Frontal cortex (tissue), 4 donors: Measurements from ENCODE around the gene TBX4. TPM values are rescaled to one million over a fixed set of nuclear protein-coding genes. Genes with fewer than 3 reads are reported as not detected.
"Not testable (repeated sequence)": the region's sequence is repeated elsewhere in the genome, so short reads cannot be mapped to it uniquely, and the experiment has no call there.

ENCODE experiments used
- DNase-seq, 2 donors: peaks; one replicate each; pipeline ENCODE4 v3.0.0; 2012; ENCODE audit warnings: low spot score in 2 of 2
- FAIRE-seq: peaks from 2 replicates; lab custom pipeline; 2012; peaks lifted over from hg19 to GRCh38; lab: Jason Lieb, UNC
- total RNA-seq: library from RNA; depleted of rRNA; stranded (reverse); fragments of >200 nt; gene quantifications from one replicate; pipeline ENCODE4 v1.2.3, GENCODE V29; 2014
- donor health status: control.
- donor health status: control.
- donor health status: control.

Gene TBX4
- total RNA-seq, 1 donor from 2014 or later, result not detected

DNA sequence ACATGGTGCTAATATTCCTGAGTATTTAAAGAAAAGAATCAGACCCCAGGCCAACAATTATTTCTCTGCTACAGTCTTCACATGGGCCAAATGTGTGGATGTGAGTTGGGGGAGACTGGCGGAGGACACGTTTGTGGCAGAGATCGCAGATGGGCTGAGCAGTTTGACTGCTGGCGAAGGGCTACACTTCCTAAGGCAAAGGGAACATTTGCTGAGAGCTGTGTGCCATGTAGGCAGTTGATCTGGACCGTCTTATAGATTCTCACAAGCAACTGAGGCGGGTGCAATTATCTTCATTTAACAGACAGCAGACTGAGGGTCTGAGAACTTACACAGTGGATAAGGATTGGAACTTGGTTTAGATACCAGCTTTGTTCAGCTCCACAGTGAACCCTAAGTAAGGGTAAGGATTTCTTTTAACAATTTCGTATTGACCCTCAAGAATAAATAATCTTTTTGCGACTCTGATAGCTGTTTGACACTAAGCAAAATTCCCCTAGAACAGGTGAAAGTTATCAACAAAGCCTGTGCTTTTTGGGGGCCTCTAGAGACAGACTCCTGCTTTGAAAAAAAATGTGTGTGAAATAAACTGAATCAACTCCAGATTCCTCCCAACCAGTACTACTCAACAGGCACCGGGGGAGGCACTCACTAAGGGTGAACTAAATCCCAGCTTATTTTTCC lies 55.3 kb downstream of the TBX4 start:
- FAIRE-seq (no peak), DNase-seq (no peak)

DNA sequence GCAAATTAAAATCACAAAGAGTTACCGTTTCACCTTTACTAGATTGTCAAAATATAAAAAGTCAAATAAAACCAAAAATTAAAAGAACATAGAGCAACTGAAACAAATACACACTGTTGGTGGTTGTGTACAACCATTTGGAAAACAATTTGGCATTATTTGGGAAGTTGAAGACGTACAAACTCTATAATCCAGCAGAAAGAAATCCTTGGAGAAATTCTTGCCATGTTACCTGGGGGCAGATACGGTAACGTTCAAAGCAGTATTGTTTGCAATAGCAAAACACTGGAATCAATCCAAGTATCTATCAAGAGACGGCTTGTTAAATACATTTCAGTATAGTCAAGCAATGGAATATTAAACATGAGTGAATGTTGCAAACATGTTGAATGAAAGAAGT lies 56.7 kb downstream of the TBX4 start:
- DNase-seq, result no peak
- FAIRE-seq, result no peak

DNA sequence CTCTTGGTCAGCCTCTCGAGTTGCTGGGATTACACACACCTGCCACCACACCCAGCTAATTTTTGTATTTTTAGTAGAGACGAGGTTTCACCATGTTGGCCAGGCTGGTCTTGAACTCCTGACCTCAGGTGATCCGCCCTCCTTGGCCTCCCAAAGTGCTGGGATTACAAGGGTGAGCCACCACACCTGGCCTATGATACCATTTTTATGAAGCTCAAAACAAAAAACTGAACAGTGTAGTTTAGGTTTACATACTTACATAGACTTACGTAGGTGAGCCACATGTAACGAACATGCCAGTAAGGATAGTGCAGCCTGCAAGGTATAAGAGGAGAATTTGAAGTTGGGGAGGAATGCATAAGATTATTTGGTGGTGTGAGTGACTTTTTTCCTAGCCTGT lies 57.2 kb downstream of the TBX4 start:
- DNase-seq, FAIRE-seq: not testable (repeated sequence)

DNA sequence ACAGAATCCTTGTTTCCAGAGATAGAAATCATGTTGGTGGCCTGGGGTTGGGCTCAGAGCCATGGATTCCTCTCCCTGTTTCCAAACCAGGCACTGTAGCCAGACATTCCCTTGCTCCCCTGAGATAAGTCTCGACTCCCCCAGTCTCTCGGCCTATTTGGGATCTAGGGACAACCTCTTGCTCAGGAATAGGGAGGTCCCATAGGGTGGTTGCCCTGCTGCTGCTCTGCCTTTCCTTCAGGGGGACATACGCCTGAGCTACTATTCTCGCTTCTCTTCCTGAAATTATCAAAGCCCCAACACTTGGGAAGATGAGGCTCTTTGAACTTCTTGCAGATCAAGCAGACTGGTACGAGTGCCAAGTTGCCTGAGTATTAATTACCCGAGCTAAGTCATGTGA lies 58.0 kb downstream of the TBX4 start:
- DNase-seq, result no peak
- no peak for FAIRE-seq

DNA sequence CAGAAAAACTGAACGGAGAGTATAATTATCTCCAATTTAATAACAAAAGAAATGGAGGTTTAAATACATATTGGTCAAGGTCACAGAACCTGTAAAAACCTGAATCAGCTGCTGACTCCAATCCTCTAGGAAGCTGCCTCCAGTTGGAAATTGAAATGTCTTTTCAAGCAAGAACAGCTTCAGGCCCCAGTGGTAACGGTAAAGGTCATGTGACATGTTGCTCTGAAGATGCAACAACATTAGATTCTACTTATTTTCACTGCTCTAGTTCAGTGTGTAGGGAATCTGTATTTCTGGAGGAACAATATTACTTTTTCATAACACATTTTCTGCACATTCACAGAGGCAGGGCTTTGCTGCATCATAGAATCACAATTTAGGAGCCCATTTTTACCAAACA lies 58.8 kb downstream of the TBX4 start:
- DNase-seq, result no peak
- FAIRE-seq, result no peak

DNA sequence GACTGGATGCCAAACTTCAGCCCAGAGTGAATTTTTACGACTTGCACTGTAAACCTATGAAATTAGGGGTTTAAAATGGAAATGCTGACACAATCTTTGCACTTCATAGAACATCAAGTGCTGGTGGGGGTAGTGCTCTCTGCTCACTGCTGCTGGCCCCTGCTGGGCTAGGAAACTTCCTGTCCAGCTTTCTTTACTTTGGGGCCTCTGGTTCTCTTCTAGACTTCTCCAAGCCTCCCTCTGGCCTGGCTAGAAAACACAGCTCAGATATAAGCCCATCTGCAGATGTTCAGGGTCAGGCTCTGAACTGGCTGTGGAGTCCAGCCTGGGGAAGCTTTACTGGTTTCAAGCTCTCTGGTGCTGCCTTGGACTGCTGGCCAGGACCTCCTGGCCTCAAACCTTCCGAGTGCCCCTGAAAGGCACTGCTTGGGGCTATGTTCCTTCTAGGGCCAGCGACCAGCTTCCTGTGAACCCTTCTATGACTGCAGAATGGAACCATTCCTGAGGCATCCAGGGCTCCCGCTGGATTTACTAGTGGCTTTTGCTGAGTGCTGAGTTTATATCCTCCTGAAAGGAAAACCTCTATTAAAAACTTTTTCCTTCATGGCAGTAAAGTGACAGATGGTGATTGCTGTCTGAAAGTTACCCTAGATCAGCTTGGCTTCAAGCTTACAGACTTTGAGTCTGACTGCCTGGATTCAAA lies 59.4 kb downstream of the TBX4 start:
- DNase-seq, result no peak
- FAIRE-seq, result no peak

DNA sequence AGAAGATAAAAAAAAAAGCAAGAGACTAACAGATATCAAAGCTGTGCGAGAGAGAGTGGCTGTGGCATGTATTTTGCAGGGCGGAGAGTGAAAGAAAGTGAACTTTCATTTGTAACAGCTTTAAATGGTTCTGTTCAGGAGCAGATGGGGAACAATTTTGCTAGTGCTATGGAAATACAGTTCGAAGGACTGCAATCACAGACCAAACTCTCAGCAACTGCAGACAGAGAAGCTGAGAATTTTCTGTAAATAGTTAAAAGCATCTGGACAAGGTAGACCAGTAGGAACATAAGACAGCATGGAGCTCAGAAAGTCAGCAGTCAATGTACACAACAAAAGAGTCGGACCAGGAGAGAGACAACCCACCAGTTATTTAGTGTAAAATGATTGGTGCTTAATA lies 62.3 kb downstream of the TBX4 start:
- FAIRE-seq (no peak), DNase-seq (no peak)

- FAIRE-seq, result no peak
- DNase-seq, result no peak
These were observed 65.0 kb downstream of the TBX4 start for GRCh38 chr17:61517265-61517664.

DNA sequence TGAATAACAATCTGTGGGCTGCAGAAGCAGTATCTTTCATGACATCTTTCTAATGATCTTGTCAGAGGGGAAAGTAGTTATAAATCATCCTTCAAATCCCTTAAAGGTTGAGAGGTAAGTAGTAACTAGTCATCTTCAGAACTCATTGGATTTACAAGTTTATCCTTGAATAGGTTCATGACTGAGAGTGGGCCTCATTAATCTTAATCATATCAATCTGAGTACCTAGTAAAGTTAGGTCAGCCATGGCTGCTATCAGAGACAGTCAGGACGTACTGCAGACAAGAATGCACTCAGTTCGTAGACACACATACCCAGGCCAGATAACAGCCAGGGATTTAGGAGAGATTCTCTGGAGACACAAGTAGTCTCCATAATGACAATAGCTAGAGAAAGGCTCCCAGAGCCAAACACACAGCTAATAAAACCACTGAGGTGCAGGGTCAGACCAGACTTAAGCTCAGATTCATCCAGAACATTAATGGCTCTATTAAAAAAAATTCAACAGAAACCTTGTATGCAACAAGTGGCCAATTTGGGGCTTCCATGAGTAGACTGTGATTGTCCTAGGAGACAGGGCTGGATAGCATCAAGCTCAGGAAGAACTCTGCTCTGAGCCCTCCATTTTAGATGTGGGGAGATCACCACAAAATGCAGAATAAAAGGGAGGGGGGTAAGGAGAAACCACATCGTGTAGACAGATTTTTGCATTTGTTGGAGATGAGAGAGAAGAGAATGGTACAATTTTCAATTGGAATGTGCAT lies 65.8 kb downstream of the TBX4 start:
- DNase-seq (no peak), FAIRE-seq (no peak)

DNA sequence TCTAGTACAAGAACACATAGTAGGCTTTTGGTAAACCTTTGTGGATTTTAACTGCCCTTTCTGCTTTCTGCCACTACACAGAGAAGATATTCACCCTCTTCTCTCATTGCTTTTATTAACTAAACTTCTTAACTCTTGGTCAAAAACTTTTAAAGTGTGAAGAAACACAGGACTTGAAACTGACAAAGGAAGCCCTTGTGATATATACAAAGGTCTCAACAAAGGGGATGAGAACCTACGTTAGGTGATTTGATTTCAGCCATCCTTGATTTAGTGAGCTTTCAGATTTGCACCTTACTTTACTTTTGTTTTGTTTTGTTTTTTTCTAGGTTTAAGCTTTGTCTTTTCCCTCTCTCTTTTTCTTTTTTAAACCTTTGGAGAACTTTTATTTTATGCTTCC lies 66.9 kb downstream of the TBX4 start:
- FAIRE-seq, result no peak
- no peak for DNase-seq

DNA sequence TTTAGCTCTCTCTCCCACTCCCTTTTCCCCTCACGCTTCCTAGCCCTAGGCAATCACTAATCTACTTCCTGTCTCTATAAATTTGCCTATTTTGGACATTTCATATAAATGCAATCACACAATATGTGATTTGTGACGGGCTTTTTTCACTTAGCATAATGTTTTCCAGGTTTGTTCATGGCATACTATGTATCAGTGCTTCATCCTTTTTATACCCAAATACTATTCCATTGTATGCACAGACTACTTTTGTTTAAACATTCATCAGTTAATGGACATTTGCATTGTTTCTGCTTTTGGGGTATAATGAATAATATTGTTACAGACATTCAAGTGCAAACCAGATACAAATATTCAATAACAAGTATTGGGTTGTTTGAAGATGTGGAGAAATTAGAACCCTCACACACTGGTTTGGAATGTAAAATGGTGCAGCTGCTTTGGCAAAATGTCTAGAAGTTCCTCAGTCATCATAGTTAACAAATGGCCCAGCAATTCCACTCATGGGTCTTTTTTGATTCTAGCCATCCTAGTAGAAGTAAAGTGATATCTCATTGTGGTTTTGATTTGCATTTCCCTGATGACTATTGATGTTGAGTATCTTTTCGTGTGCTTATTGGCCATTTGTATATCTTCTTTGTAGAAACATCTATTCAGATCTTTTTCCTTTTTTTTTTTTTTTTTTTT lies 67.7 kb downstream of the TBX4 start:
- DNase-seq (no peak), FAIRE-seq (no peak)

GRCh38 chr17:61520897-61521296 lies 68.7 kb downstream of the TBX4 start:
- FAIRE-seq, result no peak
- no peak for DNase-seq

DNA sequence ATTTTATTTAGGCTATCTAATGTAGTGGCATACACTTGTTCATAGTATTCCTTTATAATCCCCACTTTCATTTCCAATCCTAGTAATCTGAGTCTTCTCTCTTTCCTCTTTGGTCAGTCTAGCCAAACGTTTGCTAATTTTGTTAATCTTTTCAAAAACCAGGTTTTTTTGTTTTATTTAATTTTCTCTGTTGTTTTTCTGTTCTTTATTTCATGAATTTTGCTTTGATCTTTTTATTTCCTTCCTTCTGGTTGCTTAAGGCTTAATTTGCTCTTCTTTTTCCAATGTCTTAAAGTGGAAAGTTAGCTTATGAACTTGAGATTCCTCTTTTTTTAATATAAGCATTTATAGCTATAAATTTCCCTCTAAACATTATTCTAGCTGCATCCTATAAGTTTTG lies 69.9 kb downstream of the TBX4 start:
- DNase-seq, result no peak
- FAIRE-seq, result no peak

DNA sequence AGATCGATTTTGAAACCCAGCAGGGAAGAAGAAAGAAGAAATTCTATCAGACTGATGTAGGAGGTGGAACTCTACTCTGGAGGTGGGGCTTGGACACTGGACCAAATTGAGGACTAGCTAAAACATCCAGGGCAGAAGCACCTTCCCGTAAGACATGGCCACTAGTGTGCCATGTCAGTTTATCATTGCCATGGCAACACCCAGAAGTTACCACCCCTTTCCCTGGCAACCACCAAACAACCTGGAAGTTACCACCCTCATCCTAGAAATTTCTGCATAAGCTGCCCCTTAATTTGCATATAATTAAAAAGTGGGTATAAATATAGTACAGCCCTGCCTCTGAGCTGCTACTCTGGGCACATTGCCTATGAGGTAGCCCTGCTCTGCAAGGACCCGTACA lies 72.1 kb downstream of the TBX4 start:
- DNase-seq (no peak), FAIRE-seq (no peak)

DNA sequence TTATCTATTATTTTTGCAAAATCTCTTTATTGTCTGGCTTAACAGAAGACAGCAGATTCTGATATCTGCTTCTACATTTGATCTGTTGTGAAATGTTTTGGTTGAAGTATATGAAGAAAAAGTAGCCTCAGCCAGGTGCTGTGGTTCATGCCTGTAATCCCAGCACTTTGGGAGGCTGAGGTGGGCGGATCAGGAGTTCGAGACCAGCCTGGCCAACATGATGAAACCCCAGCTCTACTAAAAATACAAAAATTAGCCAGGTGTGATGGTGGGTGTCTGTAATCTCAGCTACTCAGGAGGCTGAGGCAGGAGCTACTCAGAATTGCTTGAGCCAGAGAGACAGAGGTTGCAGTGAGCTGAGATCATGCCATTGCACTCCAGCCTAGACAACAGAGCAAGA lies 75.2 kb downstream of the TBX4 start:
- DNase-seq, FAIRE-seq: not testable (repeated sequence)

DNA sequence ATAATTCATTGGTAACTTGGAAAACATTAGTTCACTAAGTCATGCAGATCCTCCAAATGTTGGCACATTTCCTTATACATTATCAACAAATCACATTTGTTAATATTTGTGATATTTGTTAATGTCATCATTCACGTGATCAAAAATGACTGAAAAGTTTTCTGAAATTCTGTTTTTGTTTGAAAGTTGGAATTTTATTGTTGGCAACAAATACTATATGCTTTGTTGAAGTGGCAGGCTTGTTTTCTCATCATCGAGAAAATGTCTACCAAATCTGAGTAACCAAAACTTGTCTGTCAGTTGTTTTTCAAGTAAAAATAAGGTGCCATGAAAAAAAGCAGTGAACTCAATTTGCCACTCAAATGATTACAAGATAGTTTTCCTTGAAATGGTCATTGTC lies 75.9 kb downstream of the TBX4 start:
- no peak for FAIRE-seq
- no peak for DNase-seq

DNA sequence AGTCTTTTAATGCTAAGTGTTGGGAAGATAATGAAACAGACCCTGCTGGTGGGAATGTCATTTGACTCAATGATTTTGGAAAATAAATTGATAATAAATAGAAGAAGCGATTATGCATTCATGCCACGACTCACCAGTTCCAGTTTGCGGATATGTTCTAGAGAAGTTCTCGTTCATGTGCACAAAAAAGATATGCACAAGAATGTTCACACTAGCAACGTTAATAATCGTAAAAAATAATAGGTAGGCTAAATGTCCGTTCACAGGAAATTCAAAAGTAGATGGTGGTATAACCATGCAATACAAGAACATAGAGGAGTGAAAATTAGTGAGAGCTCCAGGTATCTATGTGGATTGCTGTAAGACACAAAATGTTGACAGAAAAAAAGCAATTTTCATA lies 79.0 kb downstream of the TBX4 start:
- DNase-seq (no peak), FAIRE-seq (no peak)

- DNase-seq (no peak), FAIRE-seq (no peak)
These were observed 80.6 kb downstream of the TBX4 start for GRCh38 chr17:61532826-61533225.

- no peak for DNase-seq
- no peak for FAIRE-seq
These were observed 81.6 kb downstream of the TBX4 start for GRCh38 chr17:61533797-61534196.

DNA sequence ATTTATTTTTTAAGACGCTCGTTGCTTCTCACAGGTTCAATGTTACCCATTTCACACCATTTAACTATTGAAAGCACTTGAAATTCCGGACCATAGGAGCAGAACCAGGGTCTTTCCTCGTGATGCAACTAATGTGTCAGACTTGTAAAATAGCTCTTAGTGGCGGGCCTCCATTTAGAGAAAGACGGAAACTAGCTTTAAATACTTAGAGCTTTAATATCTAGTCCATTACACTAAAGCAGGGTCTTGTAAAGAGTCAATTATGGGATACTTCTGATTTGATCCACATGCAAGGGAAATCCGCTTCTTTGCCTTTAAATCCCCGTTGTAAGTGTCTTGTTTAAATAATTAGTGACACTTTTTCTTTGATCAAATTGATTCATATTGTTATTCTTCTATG lies 82.2 kb downstream of the TBX4 start:
- no peak for FAIRE-seq

More for the DNA sequence above, 82.2 kb downstream of the TBX4 start:
- no peak for DNase-seq
